Measurements from ENCODE around the gene CASKIN2. TPM values are rescaled to one million over a fixed set of nuclear protein-coding genes. Genes with fewer than 3 reads are reported as not detected.

Gene CASKIN2
- total RNA-seq, 1 experiment from 2014 or later = 37.0 TPM

DNA sequence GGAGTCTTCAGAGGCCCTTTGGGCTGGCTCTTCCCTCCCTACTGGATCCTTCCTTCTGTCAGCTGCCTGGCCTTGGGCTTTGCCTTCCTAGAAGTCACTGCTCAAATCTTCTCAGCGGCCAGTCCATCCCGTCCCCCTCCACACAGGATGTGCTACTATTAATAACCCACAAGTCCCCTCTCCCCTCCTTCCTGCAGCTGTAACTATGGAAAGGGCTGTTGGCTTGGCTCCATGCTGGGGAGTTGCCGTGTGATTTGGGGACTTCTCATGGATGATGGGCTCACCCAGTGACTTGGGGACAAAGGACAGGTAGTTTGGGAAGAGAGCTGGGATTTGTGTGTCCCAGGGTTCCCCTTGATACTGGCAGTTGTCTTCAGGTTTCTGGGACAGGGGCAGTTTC is 39.5 kb downstream of the CASKIN2 start:
- Histone ChIP-seq H3K9ac (ENCODE audit: extremely low read depth, insufficient read length, low read length) (no peak overlapping the region), H3K9me3 (ENCODE audit: control insufficient read depth, low read depth, low read length) (no peaks in the 10 kb centered on the region), H3K4me1 (ENCODE audit: insufficient read depth, low read length) (no peaks in the 10 kb centered on the region), H2BK5ac (ENCODE audit: insufficient read length, low read length) (no peak overlapping the region), H3K27me3 (ENCODE audit: insufficient read depth, low read length) (no peaks in the 10 kb centered on the region), H2BK12ac (ENCODE audit: insufficient read length, low read depth, low read length) (no peak overlapping the region), H4K20me1 (ENCODE audit: control insufficient read depth, insufficient read depth, insufficient read length) (no peaks in the 10 kb centered on the region), H3K14ac (ENCODE audit: insufficient read depth, low read length) (no peak overlapping the region), H3K23me2 (ENCODE audit: insufficient read length, low read depth, low read length, poor library complexity, severe bottlenecking) (no peaks in the 10 kb centered on the region), H3K4ac (ENCODE audit: low read depth, low read length) (no peak overlapping the region), H2BK20ac (ENCODE audit: low read depth, low read length, poor library complexity, severe bottlenecking) (no peak overlapping the region), H3K79me1 (ENCODE audit: insufficient read depth, low read depth, low read length, poor library complexity, severe bottlenecking) (no peaks in the 10 kb centered on the region), H4K91ac (ENCODE audit: insufficient read length, low read depth, low read length) (no peak overlapping the region), H4K5ac (ENCODE audit: insufficient read length, low read depth, low read length) (no peak overlapping the region), H3K56ac (ENCODE audit: insufficient read length, low read depth, low read length) (no peak overlapping the region), H3K79me2 (ENCODE audit: insufficient read depth, low read length) (no peaks in the 10 kb centered on the region), H3T11ph (ENCODE audit: low read length) (no peak overlapping the region), H4K8ac (replicated peaks; ENCODE audit: insufficient read length, low read depth, low read length) (no peak overlapping the region), H2BK120ac (ENCODE audit: low read depth, low read length, poor library complexity, severe bottlenecking) (no peak overlapping the region), H3K4me2 (ENCODE audit: insufficient read depth, insufficient read length, low read length) (no peak overlapping the region), H2AK5ac (ENCODE audit: insufficient read length, low read length) (no peak overlapping the region), H2BK15ac (ENCODE audit: low read depth, low read length) (no peak overlapping the region), H3K27ac (ENCODE audit: insufficient read length, low read depth, low read length) (no peak overlapping the region), H3K18ac (ENCODE audit: insufficient read length, low read depth, low read length) (no peak overlapping the region), H3K23ac (ENCODE audit: insufficient read length, low read depth, low read length) (no peak overlapping the region), H2AFZ (ENCODE audit: low read length) (no peak overlapping the region)
- no peak overlapping the region for H3K27ac Mint-ChIP-seq
- TF ChIP-seq CTCF (conservative IDR thresholded peaks at IDR 0.05) = no peak
- no peaks in the 10 kb centered on the region for H3K9me3 Mint-ChIP-seq
- H3K4me1 Mint-ChIP-seq = peaks cover 12 to 15% of the 10 kb centered on the region in 2 experiments
- H3K36me3 Mint-ChIP-seq (ENCODE audit: insufficient read depth in 1 of 3, low read depth in 3 of 3) = peaks cover 5 to 22% (median 14%) of the 10 kb centered on the region in 3 experiments; a peak in 5 of 7 replicates
- no CpG with 5 or more reads among the region's 3 CpGs for WGBS (ENCODE audit: extremely low coverage, insufficient read length, low lambda C conversion rate)
- no peak for DNase-seq
- H3K4me3 Mint-ChIP-seq = no peak overlapping the region
- H3K27me3 Mint-ChIP-seq (ENCODE audit: low read depth) = no peaks in the 10 kb centered on the region
